K562 (cell line): Measurements from ENCODE around the gene CNPY4. TPM values are rescaled to one million over a fixed set of nuclear protein-coding genes. Genes with fewer than 3 reads are reported as not detected.
A peak's percentile ranks its signal among the peaks of the same experiment; 100 is the strongest.

Experiments
- CEBPG ChIP-seq, 3 experiments: fragments of 200-800 bp in 1 of 3; sonication (Bioruptor generic) in 1 of 3; sonication (generic) in 1 of 3; formaldehyde crosslinking in 1 of 3; IDR thresholded peaks in 2 of 3; conservative IDR thresholded peaks in 1 of 3; 2 replicates each; pipeline versions ENCODE4 v1.6.1 to v1.8.0; 2016 to 2022; ENCODE audit warnings: missing compliant biosample characterization in 2 of 3, missing genetic modification characterization in 2 of 3, mild to moderate bottlenecking in 1 of 3, missing genetic modification reagents in 1 of 3
- E2F8 ChIP-seq: fragments of 450-650 bp; IDR thresholded peaks from 2 replicates; pipeline ENCODE4 v1.7.1; 2018; ENCODE audit warnings: mild to moderate bottlenecking, low read depth; ENCODE audit not compliant: partially characterized antibody
- FOXJ3 ChIP-seq: sonication (generic); formaldehyde crosslinking; IDR thresholded peaks from 2 replicates; pipeline ENCODE4 v1.4.0; 2020; ENCODE audit warnings: mild to moderate bottlenecking, missing genetic modification reagents
- HINFP ChIP-seq: fragments of 450-650 bp; conservative IDR thresholded peaks from 2 replicates; pipeline ENCODE4 v1.6.1; 2016; ENCODE audit warnings: missing genetic modification characterization, low read depth, mild to moderate bottlenecking, control low read depth, missing compliant biosample characterization
- RBFOX2 ChIP-seq: fragments of 200-400 bp; formaldehyde crosslinking; IDR thresholded peaks from 2 replicates; pipeline ENCODE4 v1.6.1; 2017; ENCODE audit warnings: low read depth, mild to moderate bottlenecking, low read length, moderate library complexity
- SMAD4 ChIP-seq: fragments of 250-450 bp; sonication (Bioruptor Pico); conservative IDR thresholded peaks from 2 replicates; pipeline ENCODE4 v1.8.0; 2021; ENCODE audit warnings: inconsistent platforms, mild to moderate bottlenecking, moderate library complexity
- XRCC3 ChIP-seq: fragments of 450-650 bp; IDR thresholded peaks from 2 replicates; pipeline ENCODE4 v1.6.1; 2017; ENCODE audit warnings: mild to moderate bottlenecking, moderate library complexity
- ZNF277 ChIP-seq: fragments of 250-450 bp; sonication (Bioruptor Pico); IDR thresholded peaks from 2 replicates; pipeline ENCODE4 v1.8.0; 2022; ENCODE audit warnings: inconsistent platforms, mild to moderate bottlenecking, moderate library complexity, borderline replicate concordance
- ZNF764 ChIP-seq: fragments of 250-450 bp; sonication (Bioruptor Pico); IDR thresholded peaks from 2 replicates; pipeline ENCODE4 v1.4.0; 2020; ENCODE audit warnings: low read depth, mild to moderate bottlenecking, moderate library complexity
- polyA plus RNA-seq, 8 experiments: library from polyadenylated mRNA; depleted of rRNA in 4 of 8; stranded (reverse) in 5 of 8; unstranded in 3 of 8; fragments of >200 nt; fragmentation: Nextera tagmentation in 2 of 8; fragmentation: Illumina TruSeq in 1 of 8; extraction: Ambion mirVana in 2 of 8; extraction: Trizol in 1 of 8; gene quantifications; 2 replicates each; pipeline versions ENCODE4 v1.2.1 to v1.2.3, GENCODE V29; 2011 to 2014; ENCODE audit warnings: inconsistent platforms in 1 of 8, missing spikeins in 1 of 8
- total RNA-seq, 7 experiments: library from RNA; depleted of rRNA in 6 of 7; stranded (reverse); fragments of >200 nt in 6 of 7; fragmentation: Illumina TruSeq in 2 of 7; extraction: Trizol in 2 of 7; gene quantifications; 2 replicates each; pipeline versions ENCODE4 v1.2.1 to v1.2.3, GENCODE V29; 2011 to 2021; ENCODE audit warnings: low replicate concordance in 1 of 7
- TF ChIP-seq, protein P1 (sequence below), 3 experiments: IDR thresholded peaks in 2 of 3; conservative IDR thresholded peaks in 1 of 3; 2 replicates each; pipeline ENCODE4 v1.5.1; 2011 to 2012; ENCODE audit warnings: low read length in 3 of 3, mild to moderate bottlenecking in 3 of 3, control low read depth in 2 of 3, improper control_type of control experiment in 1 of 3, inconsistent platforms in 1 of 3, low read depth in 1 of 3, mixed read lengths in 1 of 3, moderate library complexity in 1 of 3; ENCODE audit not compliant: insufficient read depth in 2 of 3
- TF ChIP-seq, protein P2 (sequence below): sonication (generic); formaldehyde crosslinking; IDR thresholded peaks from 2 replicates; pipeline ENCODE4 v1.8.0; 2022; ENCODE audit warnings: mild to moderate bottlenecking, missing genetic modification reagents
- TF ChIP-seq, protein P3 (sequence below): fragments of 250-450 bp; sonication (Bioruptor Pico); IDR thresholded peaks from 2 replicates; pipeline ENCODE4 v1.8.0; 2022; ENCODE audit warnings: moderate library complexity, mild to moderate bottlenecking, inconsistent platforms

Gene CNPY4
- total and polyA plus RNA-seq, 9 of the 15 experiments (the other 6 are each of a cell fraction or from before 2014, with no cell fraction given) = 1.9 to 11.2 (median 7.0) TPM

GRCh38 chr7:100088621-100089457 lies 30.6 kb upstream of the CNPY4 start, which contains the start of gene COPS6 (continued):
- peak; percentile 62 for TF ChIP-seq E2F8
- TF ChIP-seq ZNF764 = peak; percentile 41; the same call in 1 of the 2 replicates
- TF ChIP-seq FOXJ3 = no peak
- no peak for TF ChIP-seq ZNF277 (CRISPR knock-in tag)
- no peak for TF ChIP-seq XRCC3
- peak; percentile 89 for TF ChIP-seq SMAD4 (CRISPR knock-in tag)
- peak; percentile 66 for TF ChIP-seq CEBPG (CRISPR knock-in tag; IDR thresholded peaks at IDR 0.05)
- TF ChIP-seq CEBPG (tag; conservative IDR thresholded peaks at IDR 0.05 in 1 of 2, IDR thresholded peaks at IDR 0.05 in 1 of 2) = 0 out of 4 replicates have a peak, but pooled peaks of 1 of the 2 experiments have one; percentile 11
- TF ChIP-seq, protein P1, sequence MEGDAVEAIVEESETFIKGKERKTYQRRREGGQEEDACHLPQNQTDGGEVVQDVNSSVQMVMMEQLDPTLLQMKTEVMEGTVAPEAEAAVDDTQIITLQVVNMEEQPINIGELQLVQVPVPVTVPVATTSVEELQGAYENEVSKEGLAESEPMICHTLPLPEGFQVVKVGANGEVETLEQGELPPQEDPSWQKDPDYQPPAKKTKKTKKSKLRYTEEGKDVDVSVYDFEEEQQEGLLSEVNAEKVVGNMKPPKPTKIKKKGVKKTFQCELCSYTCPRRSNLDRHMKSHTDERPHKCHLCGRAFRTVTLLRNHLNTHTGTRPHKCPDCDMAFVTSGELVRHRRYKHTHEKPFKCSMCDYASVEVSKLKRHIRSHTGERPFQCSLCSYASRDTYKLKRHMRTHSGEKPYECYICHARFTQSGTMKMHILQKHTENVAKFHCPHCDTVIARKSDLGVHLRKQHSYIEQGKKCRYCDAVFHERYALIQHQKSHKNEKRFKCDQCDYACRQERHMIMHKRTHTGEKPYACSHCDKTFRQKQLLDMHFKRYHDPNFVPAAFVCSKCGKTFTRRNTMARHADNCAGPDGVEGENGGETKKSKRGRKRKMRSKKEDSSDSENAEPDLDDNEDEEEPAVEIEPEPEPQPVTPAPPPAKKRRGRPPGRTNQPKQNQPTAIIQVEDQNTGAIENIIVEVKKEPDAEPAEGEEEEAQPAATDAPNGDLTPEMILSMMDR (IDR thresholded peaks at IDR 0.05 in 2 of 3, conservative IDR thresholded peaks at IDR 0.05 in 1 of 3; ENCODE audit: insufficient read depth in 2 of 3, low read depth in 1 of 3, low read length in 3 of 3) = no peak
- TF ChIP-seq RBFOX2 = peak; percentile 99
- TF ChIP-seq HINFP = no peak
- TF ChIP-seq, protein P2, sequence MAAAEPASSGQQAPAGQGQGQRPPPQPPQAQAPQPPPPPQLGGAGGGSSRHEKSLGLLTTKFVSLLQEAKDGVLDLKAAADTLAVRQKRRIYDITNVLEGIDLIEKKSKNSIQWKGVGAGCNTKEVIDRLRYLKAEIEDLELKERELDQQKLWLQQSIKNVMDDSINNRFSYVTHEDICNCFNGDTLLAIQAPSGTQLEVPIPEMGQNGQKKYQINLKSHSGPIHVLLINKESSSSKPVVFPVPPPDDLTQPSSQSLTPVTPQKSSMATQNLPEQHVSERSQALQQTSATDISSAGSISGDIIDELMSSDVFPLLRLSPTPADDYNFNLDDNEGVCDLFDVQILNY (CRISPR knock-in tag) = peak; percentile 93
- TF ChIP-seq, protein P3, sequence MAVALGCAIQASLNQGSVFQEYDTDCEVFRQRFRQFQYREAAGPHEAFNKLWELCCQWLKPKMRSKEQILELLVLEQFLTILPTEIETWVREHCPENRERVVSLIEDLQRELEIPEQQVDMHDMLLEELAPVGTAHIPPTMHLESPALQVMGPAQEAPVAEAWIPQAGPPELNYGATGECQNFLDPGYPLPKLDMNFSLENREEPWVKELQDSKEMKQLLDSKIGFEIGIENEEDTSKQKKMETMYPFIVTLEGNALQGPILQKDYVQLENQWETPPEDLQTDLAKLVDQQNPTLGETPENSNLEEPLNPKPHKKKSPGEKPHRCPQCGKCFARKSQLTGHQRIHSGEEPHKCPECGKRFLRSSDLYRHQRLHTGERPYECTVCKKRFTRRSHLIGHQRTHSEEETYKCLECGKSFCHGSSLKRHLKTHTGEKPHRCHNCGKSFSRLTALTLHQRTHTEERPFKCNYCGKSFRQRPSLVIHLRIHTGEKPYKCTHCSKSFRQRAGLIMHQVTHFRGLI = 0 out of 2 replicates have a peak, but pooled peaks have one; percentile 40
